Activated naive CD8-positive, alpha-beta T cell treated with anti-CD3 and anti-CD28 coated beads, Interleukin-2, amount 50 U/mL, for 16 hours (primary cell): ENCODE results near the gene TTC19.

Experiments
- DNase-seq: peaks from one replicate; pipeline ENCODE4 v3.0.0-alpha.2; 2020; ENCODE audit warnings: low read depth, low spot score

The TTC19 gene, protein sequence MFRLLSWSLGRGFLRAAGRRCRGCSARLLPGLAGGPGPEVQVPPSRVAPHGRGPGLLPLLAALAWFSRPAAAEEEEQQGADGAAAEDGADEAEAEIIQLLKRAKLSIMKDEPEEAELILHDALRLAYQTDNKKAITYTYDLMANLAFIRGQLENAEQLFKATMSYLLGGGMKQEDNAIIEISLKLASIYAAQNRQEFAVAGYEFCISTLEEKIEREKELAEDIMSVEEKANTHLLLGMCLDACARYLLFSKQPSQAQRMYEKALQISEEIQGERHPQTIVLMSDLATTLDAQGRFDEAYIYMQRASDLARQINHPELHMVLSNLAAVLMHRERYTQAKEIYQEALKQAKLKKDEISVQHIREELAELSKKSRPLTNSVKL

DNA sequence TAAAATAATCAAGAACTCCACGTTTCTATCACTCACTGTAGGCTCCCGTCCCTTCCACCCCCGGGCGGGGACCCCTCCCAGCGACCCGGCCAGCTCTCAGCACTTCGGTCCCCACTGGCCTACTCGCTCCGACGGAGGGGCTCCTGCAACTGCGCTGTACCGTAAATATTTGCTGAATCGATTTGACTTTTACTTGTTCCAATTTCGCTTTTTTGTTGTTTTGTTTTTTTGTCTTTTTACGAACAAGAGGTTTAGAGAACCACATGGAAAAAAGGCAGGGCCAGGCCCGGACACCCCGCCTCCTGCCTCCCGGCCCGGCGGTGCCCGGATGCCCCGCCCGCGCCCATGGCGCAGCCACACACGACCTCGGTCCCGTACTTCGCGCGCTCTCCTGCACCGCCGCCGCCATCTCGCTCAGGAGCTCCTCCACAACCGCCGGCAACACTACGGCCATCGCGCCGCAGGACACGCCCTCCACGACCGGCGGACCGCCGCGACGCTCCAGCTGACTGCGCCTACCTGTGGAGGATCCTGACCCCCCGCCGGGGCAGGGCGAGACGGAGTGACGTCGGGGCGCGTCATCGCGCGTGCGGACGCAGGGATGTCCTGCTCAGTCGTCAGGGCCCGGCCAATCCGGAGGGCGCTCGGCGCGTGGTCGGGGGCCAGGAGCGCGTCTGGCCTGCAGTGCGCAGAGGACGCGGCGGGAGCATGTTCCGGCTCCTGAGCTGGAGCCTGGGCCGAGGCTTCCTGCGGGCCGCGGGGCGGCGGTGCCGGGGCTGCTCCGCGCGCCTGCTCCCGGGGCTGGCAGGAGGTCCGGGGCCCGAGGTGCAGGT is at the start of gene TTC19, which contains the start of gene ZSWIM7:
Gene TTC19 (plus strand): TSS at position 684 of the 833 bp plus-strand sequence. CDS start 25 bp downstream, at position 709.
Gene ZSWIM7 (minus strand): TSS at position 564 of the 833 bp plus-strand sequence. CDS start 110 bp downstream, at position 454.
- peak; percentile 82 for DNase-seq

DNA sequence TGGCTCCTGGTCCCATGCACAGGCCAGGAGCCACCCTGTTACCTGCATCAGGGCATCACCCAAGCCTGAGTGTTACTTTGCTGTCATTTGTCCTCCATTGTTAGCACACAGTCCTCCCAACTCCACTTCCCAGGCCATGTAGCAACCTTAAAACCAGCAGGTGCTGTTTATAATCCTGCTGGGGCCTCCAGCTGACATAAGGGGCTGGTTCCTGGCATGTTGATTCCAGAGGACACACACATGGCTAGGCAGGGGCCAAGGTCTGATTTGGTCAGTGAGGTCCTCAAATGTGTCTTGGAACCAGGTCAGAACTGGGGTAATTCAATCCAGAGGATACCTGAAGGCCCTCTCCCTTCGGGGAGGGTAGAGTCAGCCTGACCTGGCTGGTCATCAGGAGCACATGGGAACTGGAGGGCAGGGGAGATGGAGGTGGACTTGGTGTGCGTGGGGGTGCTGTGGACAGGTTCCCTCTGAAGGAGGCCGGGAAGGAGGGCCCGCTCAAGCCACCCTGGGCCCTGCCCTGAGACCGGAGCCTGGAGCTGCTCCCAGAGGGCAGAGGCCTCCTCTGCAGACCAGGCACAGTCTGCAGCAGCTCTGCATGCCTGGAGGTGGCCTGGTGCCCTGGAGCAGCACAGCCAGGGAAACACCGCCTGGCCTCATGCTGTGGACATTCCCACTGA is 48.1 kb upstream of the TTC19 start:
- DNase-seq = no peak

DNA sequence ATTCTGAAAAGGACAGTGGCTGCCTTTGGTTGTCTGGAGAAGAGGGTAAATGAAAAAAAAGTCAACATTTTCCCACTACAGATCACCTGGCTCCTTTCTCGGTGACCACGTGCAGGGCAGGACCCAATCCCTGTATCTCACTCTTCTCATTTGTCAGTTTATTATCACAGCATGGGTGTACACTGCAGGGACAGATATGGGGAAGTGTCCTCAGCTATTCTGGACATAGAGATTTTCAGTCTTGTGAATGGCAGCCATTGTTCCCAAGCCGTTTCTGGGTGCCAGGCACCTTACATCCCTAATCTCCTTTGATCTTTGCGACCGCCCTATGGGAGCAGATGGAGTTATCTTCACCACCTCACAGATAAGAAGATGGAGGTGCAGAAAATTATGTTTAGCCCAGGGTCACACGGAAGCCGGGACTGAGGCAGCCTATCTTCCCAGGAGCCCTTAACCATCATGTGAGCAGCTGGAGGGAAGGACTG is 47.5 kb upstream of the TTC19 start:
- DNase-seq = no peak

DNA sequence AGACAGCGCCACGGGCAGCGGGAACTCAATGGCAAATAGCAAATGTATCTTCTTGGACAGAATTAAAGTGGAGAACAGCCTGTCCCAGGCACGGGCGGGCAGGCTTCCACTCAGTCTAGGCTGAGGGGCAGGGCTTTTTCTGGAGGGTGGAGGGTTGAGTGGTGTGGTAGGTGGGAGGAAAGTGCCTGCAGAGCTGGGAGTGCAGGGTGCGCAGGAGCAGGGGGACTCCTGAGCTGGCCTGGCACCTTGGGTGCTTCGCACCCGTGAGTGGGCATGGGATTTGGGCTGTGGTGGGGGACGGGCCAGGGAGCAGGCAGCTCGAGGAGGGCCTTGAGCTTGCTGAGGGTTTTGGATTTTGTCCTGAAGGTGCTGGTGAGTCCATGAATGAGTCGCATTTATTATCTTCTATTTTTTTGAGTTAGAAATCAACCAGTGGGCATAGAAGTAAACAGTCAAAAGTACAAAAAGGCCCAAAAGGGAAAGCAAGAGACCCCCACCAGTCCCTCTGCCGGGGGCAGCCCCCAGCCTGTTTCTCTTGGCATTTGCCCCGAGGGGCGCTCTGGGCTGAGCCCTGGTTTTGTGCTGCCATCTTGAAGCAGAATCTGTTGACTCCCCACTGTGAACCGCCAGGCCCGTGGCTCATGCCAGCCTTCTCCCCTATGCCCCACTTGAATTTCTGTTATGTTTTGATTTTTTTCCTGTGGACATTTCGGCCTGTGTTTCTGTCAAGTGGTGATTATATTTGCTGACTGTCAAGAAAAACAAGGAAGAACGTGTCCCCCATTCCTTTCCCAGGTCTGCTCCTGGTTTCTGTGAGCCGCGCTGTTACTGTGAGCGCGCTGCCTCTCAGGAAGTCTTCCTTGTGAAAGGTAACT is 46.5 kb upstream of the TTC19 start:
- no peak for DNase-seq

DNA sequence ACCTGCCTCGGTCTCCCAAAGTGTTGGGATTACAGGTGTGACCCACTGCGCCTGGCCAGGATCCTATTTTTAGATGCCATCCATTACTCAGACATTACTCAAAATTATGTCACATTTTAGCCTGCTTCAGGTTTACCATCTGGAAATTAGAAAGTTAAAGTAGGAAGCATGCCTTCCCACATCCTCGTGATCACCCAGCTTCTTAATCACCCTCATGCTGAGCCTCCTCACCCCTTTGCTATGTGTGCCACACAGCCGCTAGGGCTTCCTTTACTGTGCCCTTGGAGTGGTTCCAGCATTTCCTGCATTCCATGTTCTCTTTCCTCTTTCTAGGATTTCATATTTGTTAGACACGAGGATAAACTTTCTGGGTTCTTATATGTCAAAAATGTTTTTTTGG is 45.4 kb upstream of the TTC19 start:
- no peak for DNase-seq

DNA sequence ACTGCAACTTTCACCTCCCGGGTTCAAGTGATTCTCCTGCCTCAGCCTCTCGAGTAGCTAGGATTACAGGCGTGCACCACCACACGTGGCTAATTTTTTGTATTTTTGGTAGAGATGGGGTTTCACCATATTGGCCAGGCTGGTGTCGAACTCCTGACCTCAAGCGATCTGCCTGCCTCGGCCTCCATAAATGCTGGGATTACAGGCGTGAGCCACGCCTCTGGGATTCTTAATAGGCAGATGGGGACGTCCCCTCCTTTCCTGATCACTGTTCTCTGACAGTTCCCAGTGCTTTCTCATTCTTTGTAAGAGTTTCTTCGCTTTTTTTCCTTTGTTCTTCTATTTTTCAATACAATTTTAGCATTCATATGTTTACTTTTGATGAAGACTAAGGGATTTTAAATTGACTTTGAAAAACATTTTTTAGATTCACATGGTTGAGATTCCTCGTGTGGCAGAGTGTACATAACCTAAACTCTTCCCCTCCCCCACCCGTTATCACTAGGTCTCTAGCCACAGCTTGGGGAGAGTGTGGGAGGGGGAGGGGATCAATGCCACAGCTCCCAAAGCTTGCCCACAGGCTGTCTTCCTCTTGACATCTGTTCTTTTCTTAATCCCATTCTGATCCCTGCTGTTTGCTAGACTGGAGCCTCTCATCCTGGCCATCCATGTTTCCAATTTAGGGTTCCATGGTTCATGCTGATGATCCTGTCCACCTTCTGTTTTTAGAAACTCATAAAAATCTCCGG is 43.7 kb upstream of the TTC19 start:
- no peak for DNase-seq

DNA sequence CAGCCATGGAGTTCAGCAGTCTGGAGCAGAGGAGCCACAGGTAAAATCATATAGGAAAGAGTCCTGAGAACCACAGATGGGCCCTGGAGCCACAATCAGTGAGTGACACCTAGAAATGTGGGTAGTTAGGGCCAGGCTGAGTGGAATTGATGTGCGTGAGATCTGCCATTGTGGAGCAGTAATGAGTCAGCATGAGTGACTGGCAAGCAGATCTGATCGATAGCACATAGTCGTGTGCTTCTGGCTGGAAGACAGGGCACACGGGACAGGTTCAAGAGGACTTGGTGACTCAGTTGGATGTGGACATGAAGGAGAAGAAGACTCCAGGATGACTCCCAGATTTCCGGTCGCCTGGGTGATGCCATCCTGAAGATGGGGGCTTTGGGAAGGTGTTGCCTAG is 42.4 kb upstream of the TTC19 start:
- no peak for DNase-seq

DNA sequence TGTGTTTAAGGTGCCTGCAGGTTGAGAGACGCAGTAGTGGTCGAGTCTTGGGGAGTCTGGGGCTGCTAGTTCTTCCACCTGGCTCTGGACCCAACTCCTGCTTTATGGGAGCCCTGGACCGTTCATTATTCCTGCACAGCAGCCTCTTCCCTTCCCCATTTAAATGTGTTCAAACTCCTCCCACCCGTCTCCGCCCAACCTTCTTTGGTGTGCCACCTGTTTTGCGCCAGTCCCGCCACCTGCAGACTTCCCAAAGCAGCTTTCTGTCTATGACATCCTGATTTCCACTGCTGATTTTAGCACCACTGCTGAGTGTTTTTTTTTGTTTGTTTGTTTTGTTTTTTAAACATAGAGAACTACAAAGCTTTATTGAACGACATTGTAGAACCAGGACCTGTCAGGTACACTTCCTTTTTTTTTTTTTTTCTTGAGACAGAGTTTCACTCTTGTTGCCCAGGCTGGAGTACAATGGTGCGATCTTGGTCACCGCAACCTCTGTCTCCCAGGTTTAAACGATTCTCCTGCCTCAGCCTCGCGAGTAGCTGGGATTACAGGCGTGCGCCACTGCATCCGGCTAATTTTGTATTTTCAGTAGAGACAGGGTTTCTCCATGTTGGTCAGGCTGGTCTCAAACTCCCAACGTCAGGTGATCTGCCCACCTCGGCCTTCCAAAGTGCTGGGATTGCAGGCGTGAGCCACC is 41.9 kb upstream of the TTC19 start:
- no peak for DNase-seq

DNA sequence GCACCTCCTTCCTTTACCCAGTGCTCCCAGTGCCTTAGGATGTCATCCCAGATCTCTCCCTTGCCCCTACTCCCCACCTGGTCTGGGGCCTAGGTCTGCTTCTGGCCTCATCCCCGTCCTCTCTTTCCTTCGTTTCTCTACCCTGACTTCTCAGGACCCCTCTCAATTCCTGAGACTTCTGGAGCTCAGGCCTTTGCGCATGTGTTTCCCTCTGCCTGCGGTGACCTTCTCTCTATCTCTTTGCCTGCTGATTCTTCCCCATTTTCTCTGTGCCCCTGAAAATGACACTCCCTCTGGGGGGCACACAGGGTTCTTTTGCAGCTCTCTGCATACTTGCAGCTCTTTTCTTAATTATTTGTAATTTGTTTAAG is 41.2 kb upstream of the TTC19 start:
- DNase-seq = no peak

DNA sequence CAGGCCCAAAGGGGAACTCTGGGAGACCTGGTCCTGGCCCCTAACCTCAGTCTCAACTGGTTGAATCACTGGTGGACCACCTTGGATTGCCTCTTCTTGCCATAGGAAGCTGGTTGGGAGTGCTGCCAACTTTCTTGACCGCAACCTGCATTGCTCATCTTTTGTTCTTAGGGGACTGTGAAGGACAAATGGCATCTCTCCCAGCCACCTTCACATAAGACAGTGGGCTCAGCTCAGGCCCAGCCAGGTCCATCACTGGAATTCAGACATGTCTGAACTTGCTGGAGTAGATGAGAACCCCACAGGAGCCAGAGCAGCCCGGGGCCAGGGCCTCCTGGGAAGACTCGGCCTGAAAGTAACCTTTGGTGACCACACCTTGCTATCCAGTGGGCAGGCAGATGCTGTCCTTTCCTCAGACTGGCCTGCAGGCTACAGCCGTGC is 35.9 kb upstream of the TTC19 start:
- DNase-seq = no peak

DNA sequence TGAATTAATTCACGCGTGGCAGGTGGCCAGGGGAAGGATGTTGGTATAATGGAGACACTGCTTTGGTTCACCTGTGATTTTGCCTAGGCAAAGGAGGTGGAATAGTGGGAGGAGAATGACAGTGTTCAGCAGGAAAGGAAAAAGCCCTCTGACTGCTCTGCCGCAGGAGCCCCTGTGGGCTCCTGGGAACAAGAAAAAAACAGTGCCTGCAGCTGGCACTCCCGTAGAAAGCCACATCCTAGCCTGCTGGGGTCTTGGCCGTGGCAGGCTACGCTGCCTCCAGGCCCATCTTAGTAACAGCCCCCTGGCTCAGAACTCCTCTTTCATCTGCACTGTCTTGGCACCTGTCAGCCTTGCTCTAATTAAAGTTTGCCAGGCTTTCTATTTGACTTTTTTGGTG is 34.1 kb upstream of the TTC19 start:
- DNase-seq = no peak

DNA sequence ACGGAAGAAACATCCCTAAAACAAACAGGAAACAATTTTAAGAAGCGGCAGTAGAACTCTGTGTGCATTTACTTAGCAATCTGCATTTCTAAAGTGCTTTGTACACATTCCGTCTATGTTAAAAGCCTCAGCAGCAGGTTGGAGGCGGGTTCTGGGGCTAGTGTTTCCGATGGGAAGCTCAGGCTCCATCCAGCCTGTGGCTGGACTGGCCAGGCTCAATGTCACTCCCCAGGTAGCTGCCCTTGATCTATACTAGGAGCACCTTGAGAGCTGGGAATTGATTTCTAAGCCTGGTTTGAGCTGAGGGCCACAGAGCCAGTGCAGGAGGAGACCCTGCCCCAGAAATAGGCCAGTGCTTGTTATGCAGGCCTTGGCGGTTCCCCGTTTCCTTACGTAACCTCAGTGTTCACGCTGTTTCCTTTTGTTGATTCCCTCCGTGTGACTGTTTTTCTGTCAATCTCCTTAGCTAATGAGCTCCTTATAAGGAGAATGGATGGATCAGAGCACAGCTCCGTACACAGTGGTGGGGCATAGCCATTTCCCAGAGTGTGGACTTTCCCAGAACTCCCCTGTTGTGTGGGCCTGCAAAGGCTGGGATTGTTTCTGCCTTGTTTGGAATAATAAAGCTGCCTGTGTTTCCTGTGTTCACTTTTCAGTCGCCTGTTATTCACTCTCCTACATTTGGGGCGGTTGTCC is 33.3 kb upstream of the TTC19 start:
- no peak for DNase-seq

DNA sequence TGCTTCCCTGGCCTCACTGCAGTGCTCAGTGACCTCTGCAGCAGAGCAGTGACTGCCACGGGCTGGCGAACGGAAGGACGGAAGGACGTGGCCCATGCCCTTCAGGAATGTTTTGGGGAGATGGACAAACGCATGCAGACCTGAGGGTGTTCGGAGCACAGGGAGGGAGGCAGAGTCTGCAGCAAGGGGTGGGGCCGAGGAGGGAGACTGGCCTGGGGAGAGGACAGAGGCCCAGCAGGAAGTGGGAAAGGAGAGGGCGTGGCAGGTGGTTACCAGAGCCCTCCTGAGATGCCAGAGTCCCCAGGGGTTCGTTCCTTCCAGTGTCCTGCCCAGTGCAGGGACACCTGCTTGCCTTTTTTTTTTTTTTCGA is 32.8 kb upstream of the TTC19 start:
- no peak for DNase-seq

DNA sequence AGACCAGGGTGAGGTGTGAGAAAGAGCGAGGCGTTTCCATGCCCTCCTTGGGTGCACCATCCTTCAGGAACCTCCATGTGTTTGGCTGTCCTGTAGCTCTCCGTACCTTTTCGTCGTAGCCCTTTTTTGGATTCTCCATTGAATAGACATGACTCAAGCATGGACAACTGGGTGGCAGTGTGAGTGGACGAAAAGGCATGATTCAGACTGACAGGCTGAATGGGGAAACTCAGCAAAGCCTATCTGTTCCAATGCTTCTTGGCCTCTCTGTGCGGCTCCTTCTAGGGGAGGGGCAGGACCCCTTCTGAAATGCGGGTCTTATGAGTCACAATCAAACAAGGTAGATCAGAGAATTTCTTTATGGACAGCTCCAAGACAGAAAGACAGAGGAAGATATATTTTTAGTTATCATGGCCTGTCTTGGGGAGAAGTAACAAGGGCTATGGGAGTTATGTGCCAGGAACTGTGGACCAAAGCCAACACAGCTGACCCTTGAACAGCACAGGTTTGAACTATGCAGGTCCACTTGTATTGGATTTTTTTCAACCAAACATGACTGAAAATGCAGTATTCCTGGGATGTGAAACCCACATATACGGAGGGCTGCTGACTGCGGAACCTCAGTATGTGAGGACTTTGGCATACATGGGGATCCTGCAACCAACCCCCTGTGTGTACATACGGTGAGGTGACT is 31.8 kb upstream of the TTC19 start:
- no peak for DNase-seq

DNA sequence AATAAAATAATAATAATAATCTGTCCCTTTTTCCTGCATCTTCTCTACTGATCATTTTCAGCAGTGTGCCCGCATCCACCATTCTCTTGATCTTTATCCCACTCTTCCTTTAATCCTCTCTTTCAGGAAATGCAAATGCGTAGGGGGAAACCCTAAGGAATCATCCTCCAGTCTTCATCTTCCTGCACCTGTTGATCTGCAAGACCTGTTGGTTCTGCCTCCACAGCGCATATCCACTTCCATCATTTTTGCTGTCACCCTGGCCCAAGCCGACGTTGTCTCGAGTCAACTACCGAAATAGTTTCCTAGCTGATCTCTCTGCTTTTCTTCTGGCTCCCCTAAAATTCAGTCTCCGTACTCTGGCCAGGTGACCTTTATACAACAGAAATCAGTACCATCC is 30.2 kb upstream of the TTC19 start:
- no peak for DNase-seq

DNA sequence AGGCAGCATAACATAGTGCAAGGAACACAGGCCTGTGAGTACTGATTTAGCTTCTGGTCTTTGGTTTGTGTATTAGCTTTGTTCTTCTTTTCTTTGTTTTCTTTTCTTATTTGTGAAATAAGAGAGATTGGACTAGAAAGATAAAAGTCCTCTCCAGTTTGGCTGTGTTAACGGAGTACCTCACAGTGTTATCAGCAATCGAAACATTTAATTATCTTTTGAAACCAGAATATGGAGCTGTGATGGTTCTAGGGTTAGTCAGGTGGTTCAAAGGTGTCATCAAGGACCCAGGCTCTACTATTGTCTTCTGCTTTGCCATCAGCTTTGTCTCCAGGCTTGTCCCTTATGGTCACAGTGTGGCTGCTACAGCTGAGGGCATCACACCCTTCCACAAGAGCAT is 29.1 kb upstream of the TTC19 start:
- DNase-seq = no peak

DNA sequence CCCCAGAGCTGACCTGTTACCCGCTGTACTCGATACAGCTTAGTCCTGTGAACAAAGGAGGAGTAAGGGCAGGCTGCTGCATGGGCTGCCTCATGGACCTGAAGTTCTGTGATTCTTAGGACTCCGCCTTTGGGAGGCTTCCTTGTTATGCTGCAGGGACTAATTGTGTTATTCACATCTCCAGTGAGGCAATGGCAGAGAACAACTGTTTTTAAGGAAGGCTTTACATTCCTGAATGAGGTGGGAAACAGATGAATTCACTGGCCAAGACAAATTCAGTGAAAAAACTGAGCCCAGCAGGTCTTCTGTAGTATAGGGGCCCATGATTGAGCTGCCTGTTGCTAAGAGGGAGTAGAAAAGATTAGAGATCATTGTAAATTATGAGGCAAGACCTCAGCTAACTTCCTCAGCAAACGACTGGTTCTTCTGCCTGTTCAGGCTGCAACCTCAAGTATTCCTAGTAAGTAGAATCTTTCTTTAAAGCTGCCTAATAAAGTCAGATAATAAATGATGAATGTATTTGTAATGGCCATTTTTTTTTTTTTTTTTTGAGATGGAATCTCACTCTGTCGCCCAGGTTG is 28.4 kb upstream of the TTC19 start:
- no peak for DNase-seq

DNA sequence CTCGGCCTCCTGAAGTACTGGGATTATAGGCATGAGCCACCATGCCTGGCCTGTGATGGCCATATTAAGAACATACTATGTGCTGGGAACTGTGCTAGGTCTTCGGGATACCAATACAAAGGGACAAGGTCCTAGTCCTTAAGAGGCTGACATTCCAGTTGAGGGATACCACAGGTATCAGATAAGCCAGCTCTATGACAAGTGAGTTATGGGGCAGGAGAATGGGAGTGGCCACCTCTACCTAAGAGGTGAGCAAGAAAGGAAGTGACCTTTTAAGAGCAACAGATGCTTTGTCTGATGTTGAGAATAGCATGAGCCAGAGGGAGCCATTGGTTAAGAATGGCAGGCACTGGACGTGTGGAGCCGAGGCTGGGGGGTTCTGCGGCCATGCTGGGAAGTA is 27.7 kb upstream of the TTC19 start:
- no peak for DNase-seq
